ENCODE results near the gene SPPL3.

SPPL3 gene

GRCh38 chr12:120755269-120755668, 148.9 kb downstream of the SPPL3 start:
- no peak for TF ChIP-seq FOXP2 (optimal IDR thresholded peaks at IDR 0.05; ENCODE audit: borderline replicate concordance, extremely low read depth, extremely low read length, insufficient read depth)
- TF ChIP-seq TAF1 (IDR thresholded peaks at IDR 0.05; ENCODE audit: borderline replicate concordance, insufficient read depth, low read length) = no peak
- TF ChIP-seq POLR2AphosphoS5 (IDR thresholded peaks at IDR 0.05; ENCODE audit: low read depth, low read length) = no peak
- TF ChIP-seq REST (IDR thresholded peaks at IDR 0.05; ENCODE audit: insufficient read depth in 1 of 2, low read depth in 2 of 2, low read length in 2 of 2) = no peak
- no peak for TF ChIP-seq SIN3A (IDR thresholded peaks at IDR 0.05; ENCODE audit: borderline replicate concordance, insufficient read depth, low read length)

- TF ChIP-seq SIN3A (IDR thresholded peaks at IDR 0.05; ENCODE audit: borderline replicate concordance, insufficient read depth, low read length) (no peak), FOXP2 (optimal IDR thresholded peaks at IDR 0.05; ENCODE audit: borderline replicate concordance, extremely low read depth, extremely low read length, insufficient read depth) (no peak), POLR2AphosphoS5 (IDR thresholded peaks at IDR 0.05; ENCODE audit: low read depth, low read length) (no peak), TAF1 (IDR thresholded peaks at IDR 0.05; ENCODE audit: borderline replicate concordance, insufficient read depth, low read length) (no peak), REST (IDR thresholded peaks at IDR 0.05; ENCODE audit: insufficient read depth in 1 of 2, low read depth in 2 of 2, low read length in 2 of 2) (no peak)
Measured at GRCh38 chr12:120754792-120755191, 149.4 kb downstream of the SPPL3 start.

- no peak for TF ChIP-seq REST (IDR thresholded peaks at IDR 0.05; ENCODE audit: insufficient read depth in 1 of 2, low read depth in 2 of 2, low read length in 2 of 2)
- no peak for TF ChIP-seq SIN3A (IDR thresholded peaks at IDR 0.05; ENCODE audit: borderline replicate concordance, insufficient read depth, low read length)
- TF ChIP-seq POLR2AphosphoS5 (IDR thresholded peaks at IDR 0.05; ENCODE audit: low read depth, low read length) = no peak
- TF ChIP-seq FOXP2 (optimal IDR thresholded peaks at IDR 0.05; ENCODE audit: borderline replicate concordance, extremely low read depth, extremely low read length, insufficient read depth) = no peak
- TF ChIP-seq TAF1 (IDR thresholded peaks at IDR 0.05; ENCODE audit: borderline replicate concordance, insufficient read depth, low read length) = no peak
Measured at GRCh38 chr12:120751389-120751788, 152.8 kb downstream of the SPPL3 start.

- no peak for TF ChIP-seq FOXP2 (optimal IDR thresholded peaks at IDR 0.05; ENCODE audit: borderline replicate concordance, extremely low read depth, extremely low read length, insufficient read depth)
- TF ChIP-seq SIN3A (IDR thresholded peaks at IDR 0.05; ENCODE audit: borderline replicate concordance, insufficient read depth, low read length) = no peak
- TF ChIP-seq TAF1 (IDR thresholded peaks at IDR 0.05; ENCODE audit: borderline replicate concordance, insufficient read depth, low read length) = no peak
- no peak for TF ChIP-seq REST (IDR thresholded peaks at IDR 0.05; ENCODE audit: insufficient read depth in 1 of 2, low read depth in 2 of 2, low read length in 2 of 2)
- no peak for TF ChIP-seq POLR2AphosphoS5 (IDR thresholded peaks at IDR 0.05; ENCODE audit: low read depth, low read length)
Measured at GRCh38 chr12:120750806-120751205, 153.4 kb downstream of the SPPL3 start.

- TF ChIP-seq SIN3A (IDR thresholded peaks at IDR 0.05; ENCODE audit: borderline replicate concordance, insufficient read depth, low read length) (no peak), REST (IDR thresholded peaks at IDR 0.05; ENCODE audit: insufficient read depth in 1 of 2, low read depth in 2 of 2, low read length in 2 of 2) (no peak), FOXP2 (optimal IDR thresholded peaks at IDR 0.05; ENCODE audit: borderline replicate concordance, extremely low read depth, extremely low read length, insufficient read depth) (no peak), TAF1 (IDR thresholded peaks at IDR 0.05; ENCODE audit: borderline replicate concordance, insufficient read depth, low read length) (no peak), POLR2AphosphoS5 (IDR thresholded peaks at IDR 0.05; ENCODE audit: low read depth, low read length) (no peak)
Measured at GRCh38 chr12:120749256-120749655, 154.9 kb downstream of the SPPL3 start.

All from PFSK-1 (cell line).